Progenitor cell of endocrine pancreas (in vitro differentiated cells): ENCODE data around the gene YJU2. TPM values are rescaled to one million over a fixed set of nuclear protein-coding genes. Genes with fewer than 3 reads are reported as not detected.
A peak's percentile ranks its signal among the peaks of the same experiment; 100 is the strongest.

Source experiments
- DNase-seq: peaks from one replicate; pipeline ENCODE4 v3.0.0; 2021; ENCODE audit warnings: low spot score; ENCODE audit not compliant: unreplicated experiment
- H3K27ac Mint-ChIP-seq: 2 replicates; pipeline ENCODE4 v1.8.0; 2021; ENCODE audit warnings: mild to moderate bottlenecking, moderate library complexity, mixed read lengths
- H3K27me3 Mint-ChIP-seq: 2 replicates; pipeline ENCODE4 v1.8.0; 2021; ENCODE audit warnings: mixed read lengths
- H3K36me3 Mint-ChIP-seq: 2 replicates; pipeline ENCODE4 v1.8.0; 2022; ENCODE audit warnings: mixed read lengths; ENCODE audit not compliant: insufficient read depth
- H3K4me1 Mint-ChIP-seq: 2 replicates; pipeline ENCODE4 v1.8.0; 2021; ENCODE audit warnings: low read depth, mixed read lengths
- H3K4me3 Mint-ChIP-seq: 2 replicates; pipeline ENCODE4 v1.8.0; 2021; ENCODE audit warnings: low read depth, mild to moderate bottlenecking, moderate library complexity, mixed read lengths
- H3K9me3 Mint-ChIP-seq: 2 replicates; pipeline ENCODE4 v1.8.0; 2021; ENCODE audit warnings: low read depth, mixed read lengths
- total RNA-seq: library from RNA; stranded (reverse); gene quantifications from 2 replicates; pipeline ENCODE4 v1.2.1, GENCODE V29; 2021
- TF ChIP-seq, protein P1 (sequence below): fragments of 200-600 bp; sonication (generic); IDR thresholded peaks from one replicate; pipeline ENCODE4 v1.5.0; 2021; ENCODE audit warnings: antibody characterized with exemption, mild to moderate bottlenecking; ENCODE audit not compliant: unreplicated experiment

Gene YJU2
- total RNA-seq, 1 donor from 2014 or later, result 23.9 TPM

- Mint-ChIP-seq H3K27ac (peak within 1 kb of the TSS; percentile 37), H3K4me3 (peak within 1 kb of the TSS; percentile 68), H3K9me3 (no peaks in the 10 kb centered on the region), H3K27me3 (peaks cover 43% of the 10 kb centered on the region), H3K36me3 (no peaks in the 10 kb centered on the region), H3K4me1 (peaks cover 4% of the 10 kb centered on the region)
- DNase-seq, result no peak
- TF ChIP-seq, protein P1, sequence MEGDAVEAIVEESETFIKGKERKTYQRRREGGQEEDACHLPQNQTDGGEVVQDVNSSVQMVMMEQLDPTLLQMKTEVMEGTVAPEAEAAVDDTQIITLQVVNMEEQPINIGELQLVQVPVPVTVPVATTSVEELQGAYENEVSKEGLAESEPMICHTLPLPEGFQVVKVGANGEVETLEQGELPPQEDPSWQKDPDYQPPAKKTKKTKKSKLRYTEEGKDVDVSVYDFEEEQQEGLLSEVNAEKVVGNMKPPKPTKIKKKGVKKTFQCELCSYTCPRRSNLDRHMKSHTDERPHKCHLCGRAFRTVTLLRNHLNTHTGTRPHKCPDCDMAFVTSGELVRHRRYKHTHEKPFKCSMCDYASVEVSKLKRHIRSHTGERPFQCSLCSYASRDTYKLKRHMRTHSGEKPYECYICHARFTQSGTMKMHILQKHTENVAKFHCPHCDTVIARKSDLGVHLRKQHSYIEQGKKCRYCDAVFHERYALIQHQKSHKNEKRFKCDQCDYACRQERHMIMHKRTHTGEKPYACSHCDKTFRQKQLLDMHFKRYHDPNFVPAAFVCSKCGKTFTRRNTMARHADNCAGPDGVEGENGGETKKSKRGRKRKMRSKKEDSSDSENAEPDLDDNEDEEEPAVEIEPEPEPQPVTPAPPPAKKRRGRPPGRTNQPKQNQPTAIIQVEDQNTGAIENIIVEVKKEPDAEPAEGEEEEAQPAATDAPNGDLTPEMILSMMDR, result no peak
These were observed 31.8 kb downstream of the YJU2 start, which contains the start of gene SHD for GRCh38 chr19:4278419-4279266. Gene SHD, plus strand, starts transcription at chr19:4279266. Its CDS starts 798 bp downstream, at chr19:4280064.

DNA sequence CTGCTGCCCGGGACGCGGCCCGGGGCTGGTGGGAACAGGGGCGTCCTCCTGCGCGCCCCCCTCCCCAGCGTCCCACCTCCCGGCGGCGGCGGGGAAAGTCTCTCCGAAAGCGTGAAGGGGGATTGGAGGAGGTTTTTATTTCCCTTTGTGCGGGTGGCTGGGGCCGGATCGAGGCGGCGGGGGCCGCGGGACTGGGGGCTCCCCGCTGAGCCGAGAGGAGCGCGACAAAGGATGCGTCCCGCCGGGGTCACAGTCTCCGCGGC is 32.3 kb downstream of the YJU2 start:
- Mint-ChIP-seq H3K4me3 (no peak overlapping the region), H3K36me3 (no peaks in the 10 kb centered on the region), H3K27me3 (peaks cover 43% of the 10 kb centered on the region), H3K4me1 (peaks cover 4% of the 10 kb centered on the region), H3K27ac (no peak overlapping the region), H3K9me3 (no peaks in the 10 kb centered on the region)
- DNase-seq, result no peak
- TF ChIP-seq, protein P1, result no peak

DNA sequence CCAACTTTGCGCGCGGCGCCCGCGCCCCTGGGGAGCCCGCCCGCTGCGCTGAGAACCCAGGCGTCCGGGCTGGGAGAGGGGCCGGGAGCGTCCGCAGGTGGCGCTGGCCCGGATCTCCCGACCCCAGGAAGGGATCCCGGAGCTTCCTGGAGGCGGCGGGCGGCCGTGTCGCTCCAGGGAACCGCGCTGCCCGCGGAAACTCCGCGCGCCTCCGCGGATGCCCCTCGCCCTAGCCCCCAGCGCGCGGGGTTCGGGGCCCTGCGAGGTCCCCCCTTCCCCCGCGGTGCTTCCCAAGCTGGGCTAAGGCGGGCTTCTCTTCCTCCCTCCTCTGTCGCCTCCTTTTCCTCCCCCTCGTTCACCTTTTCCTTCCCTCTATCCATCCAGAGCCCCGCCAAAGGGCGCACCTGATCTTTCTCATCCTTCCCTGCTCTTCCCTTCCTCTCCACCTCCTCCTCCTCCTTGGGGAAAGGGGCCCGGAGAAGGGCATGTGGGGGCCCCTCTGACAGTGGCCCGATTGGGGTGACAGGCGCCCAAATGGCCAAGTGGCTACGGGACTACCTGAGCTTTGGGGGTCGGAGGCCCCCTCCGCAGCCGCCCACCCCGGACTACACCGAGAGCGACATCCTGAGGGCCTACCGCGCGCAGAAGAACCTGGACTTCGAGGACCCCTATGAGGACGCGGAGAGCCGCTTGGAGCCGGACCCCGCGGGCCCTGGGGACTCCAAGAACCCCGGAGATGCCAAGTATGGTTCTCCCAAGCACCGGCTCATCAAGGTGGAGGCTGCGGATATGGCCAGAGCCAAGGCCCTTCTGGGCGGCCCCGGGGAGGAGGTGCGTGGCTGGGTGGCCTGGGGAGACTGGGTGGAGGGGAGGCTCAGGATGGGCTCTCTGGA is 32.9 kb downstream of the YJU2 start:
- TF ChIP-seq, protein P1, result no peak
- Mint-ChIP-seq H3K9me3 (no peaks in the 10 kb centered on the region), H3K36me3 (no peaks in the 10 kb centered on the region), H3K27me3 (peaks cover 45% of the 10 kb centered on the region), H3K27ac (peak overlapping the region; percentile 37), H3K4me1 (peaks cover 4% of the 10 kb centered on the region), H3K4me3 (peak overlapping the region; percentile 68)
- DNase-seq, result no peak

GRCh38 chr19:4284176-4284958 is 37.5 kb downstream of the YJU2 start:
- H3K27ac Mint-ChIP-seq, result no peak overlapping the region

More at GRCh38 chr19:4284176-4284958, 37.5 kb downstream of the YJU2 start:
- TF ChIP-seq, protein P1, result no peak
- Mint-ChIP-seq H3K36me3 (no peaks in the 10 kb centered on the region), H3K9me3 (no peaks in the 10 kb centered on the region), H3K4me1 (peaks cover 2% of the 10 kb centered on the region), H3K27me3 (peaks cover 33% of the 10 kb centered on the region), H3K4me3 (no peak overlapping the region)
- DNase-seq, result no peak
